Tibial nerve (tissue), 3 donors: ENCODE measurements around the gene CPLANE2.

Source experiments
- POLR2A ChIP-seq, 2 donors: fragments of 450-650 bp; IDR thresholded peaks; one replicate each; pipeline ENCODE4 v1.6.1; 2017; ENCODE audit warnings: antibody characterized with exemption in 2 of 2, mild to moderate bottlenecking in 2 of 2, moderate library complexity in 2 of 2
- TF ChIP-seq, protein P1 (sequence below), 5 experiments: fragments of 200-600 bp in 3 of 5; fragments of 450-650 bp in 2 of 5; sonication (generic) in 3 of 5; IDR thresholded peaks; one replicate each; pipeline ENCODE4 v1.5.1; 2016 to 2019; ENCODE audit warnings: antibody characterized with exemption in 5 of 5, mild to moderate bottlenecking in 3 of 5, moderate library complexity in 2 of 5

GRCh38 chr1:16226490-16227179, 10.3 kb downstream of the CPLANE2 start:
- no peak for TF ChIP-seq POLR2A (IDR thresholded peaks at IDR 0.05)
- TF ChIP-seq, protein P1, sequence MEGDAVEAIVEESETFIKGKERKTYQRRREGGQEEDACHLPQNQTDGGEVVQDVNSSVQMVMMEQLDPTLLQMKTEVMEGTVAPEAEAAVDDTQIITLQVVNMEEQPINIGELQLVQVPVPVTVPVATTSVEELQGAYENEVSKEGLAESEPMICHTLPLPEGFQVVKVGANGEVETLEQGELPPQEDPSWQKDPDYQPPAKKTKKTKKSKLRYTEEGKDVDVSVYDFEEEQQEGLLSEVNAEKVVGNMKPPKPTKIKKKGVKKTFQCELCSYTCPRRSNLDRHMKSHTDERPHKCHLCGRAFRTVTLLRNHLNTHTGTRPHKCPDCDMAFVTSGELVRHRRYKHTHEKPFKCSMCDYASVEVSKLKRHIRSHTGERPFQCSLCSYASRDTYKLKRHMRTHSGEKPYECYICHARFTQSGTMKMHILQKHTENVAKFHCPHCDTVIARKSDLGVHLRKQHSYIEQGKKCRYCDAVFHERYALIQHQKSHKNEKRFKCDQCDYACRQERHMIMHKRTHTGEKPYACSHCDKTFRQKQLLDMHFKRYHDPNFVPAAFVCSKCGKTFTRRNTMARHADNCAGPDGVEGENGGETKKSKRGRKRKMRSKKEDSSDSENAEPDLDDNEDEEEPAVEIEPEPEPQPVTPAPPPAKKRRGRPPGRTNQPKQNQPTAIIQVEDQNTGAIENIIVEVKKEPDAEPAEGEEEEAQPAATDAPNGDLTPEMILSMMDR (IDR thresholded peaks at IDR 0.05), result no peak
